B cell (primary cell): ENCODE measurements around the gene CALML5. TPM values are rescaled to one million over a fixed set of nuclear protein-coding genes. Genes with fewer than 3 reads are reported as not detected.

ENCODE experiments used
- ATAC-seq: fragments of 200-7000 bp; cut with Tn5 transposase; one replicate; pipeline ENCODE4 v1.10.0; 2021; ENCODE audit warnings: low read depth, mild to moderate bottlenecking, moderate number of reproducible peaks, moderate library complexity
- CTCF ChIA-PET: fragments of 350-600 bp; sonication (Branson Sonifier 250); formaldehyde crosslinking; loops from one replicate; lab custom pipeline; 2021; ENCODE audit warnings: antibody characterized with exemption, inconsistent platforms; lab: Charles Lee
- POLR2A ChIA-PET: fragments of 350-600 bp; sonication (Branson Sonifier 250); formaldehyde crosslinking; loops from one replicate; lab custom pipeline; 2021; ENCODE audit warnings: antibody characterized with exemption; lab: Charles Lee
- DNase-seq: peaks from one replicate; pipeline ENCODE4 v3.0.0; 2013
- H2AFZ ChIP-seq: 2 replicates; pipeline ENCODE4 v1.6.1; 2012; ENCODE audit warnings: mild to moderate bottlenecking, low read depth, low read length; ENCODE audit not compliant: insufficient read depth, poor library complexity, severe bottlenecking
- H3K27ac ChIP-seq, 2 donors: 1 replicate in 1 of 2; 2 replicates in 1 of 2; pipeline ENCODE4 v1.5.1; 2012 to 2013; ENCODE audit warnings: low read length in 2 of 2, mild to moderate bottlenecking in 2 of 2, moderate library complexity in 1 of 2
- H3K27me3 ChIP-seq, 4 experiments: fragments of 200-600 bp in 1 of 4; sonication (generic) in 1 of 4; replicated peaks in 1 of 4; 1 replicate in 2 of 4; 2 replicates in 2 of 4; pipeline versions ENCODE4 v1.6.1 to v1.7.0; 2013 to 2016; ENCODE audit warnings: low read length in 3 of 4, mild to moderate bottlenecking in 2 of 4, mixed read lengths in 1 of 4, moderate library complexity in 1 of 4; ENCODE audit not compliant: insufficient read depth in 4 of 4, control insufficient read depth in 3 of 4; ENCODE audit errors: control extremely low read depth in 1 of 4
- H3K36me3 ChIP-seq, 2 experiments: replicated peaks in 1 of 2; 1 replicate in 1 of 2; 2 replicates in 1 of 2; pipeline versions ENCODE4 v1.6.1 to v1.7.1; 2013; ENCODE audit warnings: low read length in 1 of 2; ENCODE audit not compliant: insufficient read depth in 2 of 2, control insufficient read depth in 1 of 2; ENCODE audit errors: control extremely low read depth in 1 of 2, extremely low read depth in 1 of 2
- H3K4me1 ChIP-seq, 2 donors: fragments of 200-600 bp in 1 of 2; sonication (generic) in 1 of 2; 1 replicate in 1 of 2; 2 replicates in 1 of 2; pipeline versions ENCODE4 v1.5.1 to v1.6.1; 2013 to 2017; ENCODE audit warnings: low read length in 2 of 2; ENCODE audit not compliant: control insufficient read depth in 2 of 2, insufficient read depth in 2 of 2
- H3K4me2 ChIP-seq: replicated peaks from 2 replicates; pipeline ENCODE3; 2012; ENCODE audit warnings: mild to moderate bottlenecking, low read depth, low read length; ENCODE audit not compliant: poor library complexity, severe bottlenecking
- H3K4me3 ChIP-seq, 5 experiments: fragments of 200-600 bp in 1 of 5; sonication (generic) in 1 of 5; 1 replicate in 3 of 5; 2 replicates in 2 of 5; pipeline versions ENCODE4 v1.5.1 to v1.7.0; 2011 to 2016; ENCODE audit warnings: low read length in 4 of 5, mild to moderate bottlenecking in 4 of 5, low read depth in 2 of 5, control low read depth in 1 of 5, moderate library complexity in 1 of 5; ENCODE audit not compliant: insufficient read depth in 1 of 5; ENCODE audit errors: control extremely low read depth in 1 of 5, extremely low read depth in 1 of 5
- H3K79me2 ChIP-seq: fragments of 200-600 bp; sonication (generic); one replicate; pipeline ENCODE4 v1.6.0; 2016; ENCODE audit warnings: low read length; ENCODE audit not compliant: control insufficient read depth, insufficient read depth
- H3K9ac ChIP-seq: fragments of 200-600 bp; sonication (generic); 2 replicates; pipeline ENCODE4 v1.6.1; 2017; ENCODE audit warnings: mild to moderate bottlenecking, low read length, moderate library complexity
- H3K9me3 ChIP-seq, 3 donors: one replicate each; pipeline versions ENCODE4 v1.6.1 to v1.7.1; 2013; ENCODE audit warnings: low read length in 2 of 3; ENCODE audit not compliant: control insufficient read depth in 2 of 3, insufficient read depth in 1 of 3; ENCODE audit errors: control extremely low read depth in 1 of 3
- H4K20me1 ChIP-seq: 2 replicates; pipeline ENCODE4 v1.6.0; 2012; ENCODE audit warnings: mild to moderate bottlenecking, low read length; ENCODE audit not compliant: insufficient read depth, control insufficient read depth, poor library complexity, severe bottlenecking
- H3K27ac Mint-ChIP-seq: one replicate; pipeline ENCODE4 v1.8.0; 2021; ENCODE audit warnings: mixed read lengths
- H3K27me3 Mint-ChIP-seq: one replicate; pipeline ENCODE4 v1.8.0; 2021; ENCODE audit warnings: mixed read lengths
- H3K4me1 Mint-ChIP-seq: one replicate; pipeline ENCODE4 v1.8.0; 2021; ENCODE audit warnings: mixed read lengths
- H3K4me3 Mint-ChIP-seq: one replicate; pipeline ENCODE4 v1.8.0; 2021; ENCODE audit warnings: mixed read lengths
- H3K9me3 Mint-ChIP-seq: one replicate; pipeline ENCODE4 v1.8.0; 2022; ENCODE audit warnings: mixed read lengths; ENCODE audit not compliant: insufficient read depth
- CTCF ChIP-seq: fragments of 200-600 bp; IDR thresholded peaks from one replicate; pipeline ENCODE4 v1.8.0; 2022; ENCODE audit warnings: antibody characterized with exemption, mild to moderate bottlenecking
- EZH2 ChIP-seq: IDR thresholded peaks from 2 replicates; pipeline ENCODE4 v1.6.1; 2012; ENCODE audit warnings: borderline replicate concordance, low read depth, mild to moderate bottlenecking, moderate library complexity, low read length; ENCODE audit not compliant: insufficient read depth, poor library complexity, severe bottlenecking
- WGBS: methylation state at CpG from one replicate; pipeline ENCODE4 v1.1.5; 2013; ENCODE audit warnings: missing lambda C conversion rate; ENCODE audit not compliant: insufficient coverage; 5-methylcytosine and 5-hydroxymethylcytosine counted together
- intact Hi-C: fragments of 100-400 bp; cut with micrococcal nuclease; formaldehyde crosslinking; loops from one replicate; pipeline ENCODE4 v1.10.0; 2022
- polyA plus RNA-seq: library from polyadenylated mRNA; depleted of rRNA; stranded (reverse); fragments of >200 nt; gene quantifications from 2 replicates; pipeline ENCODE4 v1.2.3, GENCODE V29; 2012
- total RNA-seq, 2 donors: library from RNA; stranded (reverse); fragments of 120-200 nt in 1 of 2; gene quantifications; 1 replicate in 1 of 2; 2 replicates in 1 of 2; pipeline versions ENCODE4 v1.2.3 to v1.2.4, GENCODE V29; 2013 to 2022

Gene CALML5
- total and polyA plus RNA-seq, 2 donors (not counting 1 experiment from before 2014, with no cell fraction given), result not detected

DNA sequence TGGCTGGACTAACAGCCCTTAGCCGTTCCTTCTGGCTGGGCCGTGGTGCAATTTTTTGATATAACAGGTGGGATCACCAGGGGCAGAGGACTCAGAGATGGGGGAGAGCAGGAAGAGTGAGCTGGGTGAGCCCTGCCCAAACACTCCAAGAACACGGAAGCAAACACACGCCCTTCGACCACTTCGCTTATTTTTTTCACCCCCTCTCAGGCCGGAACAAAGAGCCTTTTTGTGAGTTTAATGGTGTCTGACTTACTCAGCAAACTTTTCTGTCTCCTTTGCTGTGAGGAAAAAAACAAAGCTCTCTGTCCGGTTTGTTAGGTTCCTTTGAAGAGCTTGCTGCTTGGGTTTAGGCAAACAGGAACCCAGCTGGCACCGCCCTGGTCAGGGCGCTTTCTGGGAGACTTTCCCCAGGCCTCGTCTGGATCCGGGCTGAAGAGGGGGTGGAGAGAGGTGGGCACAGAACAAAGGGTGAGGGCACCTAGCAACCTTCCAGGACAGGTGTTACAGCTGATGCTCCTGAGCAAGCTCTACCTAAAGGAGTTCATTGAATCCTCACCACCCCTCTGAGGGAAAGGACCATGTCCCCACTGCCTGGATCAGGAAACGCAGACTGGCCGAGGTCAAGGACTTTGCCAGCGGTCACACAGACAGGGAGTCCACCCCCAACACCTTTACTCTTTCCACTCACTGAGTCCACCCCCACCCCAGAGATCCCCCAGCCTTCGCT lies 48.7 kb upstream of the CALML5 start:
- Histone ChIP-seq H3K4me3 (peak overlapping the region in 3 of 5 experiments; percentile 20 to 40 (median 32)), H3K9me3 (peaks cover 0 to 3% (median 0%) of the 10 kb centered on the region in 3 donors), H4K20me1 (no peaks in the 10 kb centered on the region), H3K27ac (no peak overlapping the region), H3K36me3 (no peaks in the 10 kb centered on the region), H2AFZ (peak overlapping the region; percentile 61), H3K4me2 (peak overlapping the region; percentile 50), H3K79me2 (no peaks in the 10 kb centered on the region), H3K9ac (peak overlapping the region; percentile 14), H3K27me3 (no peaks in the 10 kb centered on the region), H3K4me1 (peaks cover 0 to 7% of the 10 kb centered on the region in 2 donors)
- Mint-ChIP-seq H3K27ac (no peak overlapping the region), H3K4me1 (peaks cover 5% of the 10 kb centered on the region), H3K27me3 (peaks cover 2% of the 10 kb centered on the region), H3K4me3 (no peak overlapping the region), H3K9me3 (peaks cover 3% of the 10 kb centered on the region)
- TF ChIP-seq CTCF (no peak), EZH2 (no peak)
- DNase-seq, result no peak
- WGBS, result 77% methylated on average over 9 of the region's 16 CpGs
- ChIA-PET POLR2A (no interaction called here), CTCF (interaction anchor here (0.9 kb wide), 1 partner anchor 75 kb away, joined by 3 read pairs; no protein-coding TSS in a partner anchor)
- ATAC-seq, result no peak
- intact Hi-C loops, result no loop called here

GRCh38 chr10:5547681-5547930 lies 48.2 kb upstream of the CALML5 start:
- peaks cover 4% of the 10 kb centered on the region for H3K4me1 Mint-ChIP-seq
- H3K79me2 ChIP-seq, result no peaks in the 10 kb centered on the region
- no peak for TF ChIP-seq EZH2
- no peak for TF ChIP-seq CTCF
- H3K27me3 ChIP-seq, result no peaks in the 10 kb centered on the region
- H3K27ac ChIP-seq, result no peak overlapping the region
- H3K4me1 ChIP-seq, result peaks cover 0 to 7% of the 10 kb centered on the region in 2 donors
- WGBS, result 40% methylated on average over 2 of the region's 4 CpGs
- no peaks in the 10 kb centered on the region for H3K27me3 Mint-ChIP-seq
- H3K4me3 Mint-ChIP-seq, result no peak overlapping the region
- ATAC-seq, result no peak
- H3K4me2 ChIP-seq, result peak overlapping the region; percentile 50
- intact Hi-C loops, result no loop called here
- peaks cover 1 to 3% (median 2%) of the 10 kb centered on the region in 3 donors for H3K9me3 ChIP-seq
- CTCF ChIA-PET, result no interaction called here
- DNase-seq, result no peak
- peaks cover 3% of the 10 kb centered on the region for H3K9me3 Mint-ChIP-seq
- peak overlapping the region in 3 of 5 experiments; percentile 20 to 40 (median 32) for H3K4me3 ChIP-seq
- H4K20me1 ChIP-seq, result no peaks in the 10 kb centered on the region
- no peaks in the 10 kb centered on the region for H3K36me3 ChIP-seq
- POLR2A ChIA-PET, result no interaction called here
- peak overlapping the region; percentile 14 for H3K9ac ChIP-seq
- H2AFZ ChIP-seq, result peak overlapping the region; percentile 61
- no peak overlapping the region for H3K27ac Mint-ChIP-seq
